Liver (tissue), 3 donors: ENCODE measurements around the gene CUL1.

Experiments used
- ATF3 ChIP-seq: IDR thresholded peaks from 2 replicates; pipeline ENCODE4 v1.6.1; 2016; ENCODE audit warnings: antibody characterized with exemption
- CTCF ChIP-seq: fragments of 150-350 bp; IDR thresholded peaks from 2 replicates; pipeline ENCODE4 v1.5.1; 2017; ENCODE audit warnings: improper control_type of control experiment, low read depth, low read length; ENCODE audit not compliant: missing input control
- EGR1 ChIP-seq, 2 donors: IDR thresholded peaks; 2 replicates each; pipeline ENCODE4 v1.6.1; 2016 to 2018; ENCODE audit warnings: antibody characterized with exemption in 2 of 2, low read depth in 2 of 2
- GABPA ChIP-seq, 2 donors: IDR thresholded peaks in 1 of 2; conservative IDR thresholded peaks in 1 of 2; 2 replicates each; pipeline ENCODE4 v1.6.1; 2016; ENCODE audit warnings: antibody characterized with exemption in 2 of 2, mild to moderate bottlenecking in 1 of 2, moderate library complexity in 1 of 2
- HNF4A ChIP-seq, 2 donors: conservative IDR thresholded peaks; 2 replicates each; pipeline ENCODE4 v1.6.1; 2016; ENCODE audit warnings: antibody characterized with exemption in 2 of 2, mild to moderate bottlenecking in 2 of 2
- HNF4G ChIP-seq: IDR thresholded peaks from 2 replicates; pipeline ENCODE4 v1.6.1; 2016; ENCODE audit warnings: antibody characterized with exemption
- MAX ChIP-seq: IDR thresholded peaks from 2 replicates; pipeline ENCODE4 v1.6.1; 2016; ENCODE audit warnings: antibody characterized with exemption
- NR2F2 ChIP-seq: IDR thresholded peaks from 2 replicates; pipeline ENCODE4 v1.6.1; 2016; ENCODE audit warnings: antibody characterized with exemption
- RAD21 ChIP-seq, 2 donors: IDR thresholded peaks; 2 replicates each; pipeline ENCODE4 v1.6.1; 2016; ENCODE audit warnings: antibody characterized with exemption in 2 of 2, mild to moderate bottlenecking in 2 of 2
- REST ChIP-seq: IDR thresholded peaks from 2 replicates; pipeline ENCODE4 v1.6.1; 2016; ENCODE audit warnings: antibody characterized with exemption, mild to moderate bottlenecking
- SP1 ChIP-seq: IDR thresholded peaks from 2 replicates; pipeline ENCODE4 v1.6.1; 2018; ENCODE audit warnings: antibody characterized with exemption, mild to moderate bottlenecking
- TAF1 ChIP-seq: conservative IDR thresholded peaks from 2 replicates; pipeline ENCODE4 v1.6.1; 2016; ENCODE audit warnings: antibody characterized with exemption, mild to moderate bottlenecking
- YY1 ChIP-seq: IDR thresholded peaks from 2 replicates; pipeline ENCODE4 v1.6.1; 2016; ENCODE audit warnings: antibody characterized with exemption, mild to moderate bottlenecking
- ZBTB33 ChIP-seq: IDR thresholded peaks from 2 replicates; pipeline ENCODE4 v1.6.1; 2016; ENCODE audit warnings: antibody characterized with exemption
- donor health status: healthy.
- donor health status: healthy.

- TF ChIP-seq TAF1 (no peak), GABPA (IDR thresholded peaks at IDR 0.05 in 1 of 2, conservative IDR thresholded peaks at IDR 0.05 in 1 of 2) (no peak), ATF3 (no peak), YY1 (no peak), CTCF (no peak), HNF4A (conservative IDR thresholded peaks at IDR 0.05) (no peak), MAX (no peak), SP1 (no peak), EGR1 (IDR thresholded peaks at IDR 0.05; ENCODE audit: low read depth in 2 of 2) (no peak), REST (no peak), RAD21 (IDR thresholded peaks at IDR 0.05) (no peak), HNF4G (no peak), ZBTB33 (no peak), NR2F2 (no peak)
Measured at GRCh38 chr7:148688526-148688925, 10.2 kb upstream of the CUL1 start.
